GM23248 (cell line): ENCODE results near the gene NDUFB11. TPM values are rescaled to one million over a fixed set of nuclear protein-coding genes. Genes with fewer than 3 reads are reported as not detected.

Source experiments
- DNase-seq: peaks from one replicate; pipeline ENCODE4 v3.0.0-alpha.2; 2015
- H2AFZ ChIP-seq: fragments of 200-600 bp; sonication (generic); 2 replicates; pipeline ENCODE4 v1.6.1; 2016; ENCODE audit warnings: antibody characterized with exemption
- H3F3A ChIP-seq: fragments of 200-600 bp; sonication (generic); 2 replicates; pipeline ENCODE4 v1.6.1; 2016; ENCODE audit warnings: mild to moderate bottlenecking, antibody characterized with exemption, mixed run types; ENCODE audit not compliant: insufficient read depth
- H3K27ac ChIP-seq: fragments of 200-600 bp; sonication (generic); 2 replicates; pipeline ENCODE4 v1.5.1; 2016; ENCODE audit warnings: mild to moderate bottlenecking
- H3K27me3 ChIP-seq: fragments of 200-600 bp; sonication (generic); replicated peaks from 2 replicates; pipeline ENCODE4 v1.6.1; 2016; ENCODE audit warnings: mild to moderate bottlenecking; ENCODE audit not compliant: insufficient read depth
- H3K36me3 ChIP-seq: fragments of 200-600 bp; sonication (generic); 2 replicates; pipeline ENCODE4 v1.6.1; 2016; ENCODE audit warnings: low read depth, mild to moderate bottlenecking
- H3K4me1 ChIP-seq: fragments of 200-600 bp; sonication (generic); 2 replicates; pipeline ENCODE4 v1.6.1; 2016; ENCODE audit warnings: mild to moderate bottlenecking; ENCODE audit not compliant: insufficient read depth
- H3K4me2 ChIP-seq: fragments of 200-600 bp; sonication (generic); one replicate; pipeline ENCODE4 v1.6.1; 2016; ENCODE audit warnings: mild to moderate bottlenecking; ENCODE audit not compliant: unreplicated experiment
- H3K4me3 ChIP-seq: fragments of 200-600 bp; sonication (generic); 2 replicates; pipeline ENCODE4 v1.5.1; 2016; ENCODE audit warnings: mild to moderate bottlenecking
- H3K79me2 ChIP-seq: fragments of 200-600 bp; sonication (generic); 2 replicates; pipeline ENCODE4 v1.6.1; 2016; ENCODE audit warnings: mild to moderate bottlenecking; ENCODE audit not compliant: insufficient read depth
- H3K9ac ChIP-seq: fragments of 200-600 bp; sonication (generic); 2 replicates; pipeline ENCODE4 v1.6.1; 2016; ENCODE audit warnings: mild to moderate bottlenecking
- H3K9me2 ChIP-seq: fragments of 200-600 bp; sonication (generic); 2 replicates; pipeline ENCODE4 v1.6.1; 2016; ENCODE audit warnings: mixed run types, mild to moderate bottlenecking, moderate library complexity; ENCODE audit not compliant: insufficient read depth
- H3K9me3 ChIP-seq: fragments of 200-600 bp; sonication (generic); one replicate; pipeline ENCODE4 v1.6.1; 2017; ENCODE audit warnings: low read depth
- H4K20me1 ChIP-seq: fragments of 200-600 bp; sonication (generic); 2 replicates; pipeline ENCODE4 v1.6.0; 2016; ENCODE audit not compliant: insufficient read depth
- EZH2 ChIP-seq: fragments of 200-600 bp; sonication (generic); IDR thresholded peaks from 2 replicates; pipeline ENCODE4 v1.6.1; 2018; ENCODE audit warnings: antibody characterized with exemption, mild to moderate bottlenecking; ENCODE audit not compliant: insufficient read depth, poor library complexity, severe bottlenecking
- EZH2phosphoT487 ChIP-seq: fragments of 200-600 bp; sonication (generic); IDR thresholded peaks from 2 replicates; pipeline ENCODE4 v1.6.1; 2018; ENCODE audit warnings: antibody characterized with exemption, moderate library complexity, mild to moderate bottlenecking, low read depth; ENCODE audit not compliant: insufficient read depth
- WGBS, 2 experiments: methylation state at CpG; one replicate each; pipeline ENCODE4 v1.1.6; 2015 to 2017; ENCODE audit warnings: low lambda C conversion rate in 2 of 2, low coverage in 1 of 2; ENCODE audit errors: missing lambda C conversion rate in 2 of 2; 5-methylcytosine and 5-hydroxymethylcytosine counted together
- in situ Hi-C: fragments of 300-500 bp; cut with MboI; formaldehyde crosslinking; loops from 2 replicates; pipeline ENCODE4 v1.15.0; 2020
- polyA plus RNA-seq: library from polyadenylated mRNA; unstranded; fragments of >200 nt; fragmentation: Nextera tagmentation; extraction: Ambion mirVana; gene quantifications from 2 replicates; pipeline ENCODE4 v1.2.1, GENCODE V29; 2016
- total RNA-seq: library from RNA; depleted of rRNA; stranded (reverse); fragments of >200 nt; shearing (Covaris generic); gene quantifications from 2 replicates; pipeline ENCODE4 v1.2.3, GENCODE V29; 2014

The NDUFB11 gene
- total and polyA plus RNA-seq, 2 experiments from 2014 or later: 41.7 to 125 TPM

- WGBS, 2 experiments: 90 to 95% methylated on average over 8 to 15 of the region's 17 CpGs
- H3K4me3 ChIP-seq: no peak overlapping the region
- no peaks in the 10 kb centered on the region for H3K36me3 ChIP-seq
- H3K9me3 ChIP-seq: no peaks in the 10 kb centered on the region
- H3F3A ChIP-seq: no peaks in the 10 kb centered on the region
- no peaks in the 10 kb centered on the region for H3K79me2 ChIP-seq
- TF ChIP-seq EZH2 (no peak), EZH2phosphoT487 (no peak)
- no peak overlapping the region for H3K27ac ChIP-seq
- H3K4me1 ChIP-seq: no peaks in the 10 kb centered on the region
- H4K20me1 ChIP-seq: no peaks in the 10 kb centered on the region
- in situ Hi-C loops: no loop called here
- no peak overlapping the region for H3K9ac ChIP-seq
- no peak overlapping the region for H3K4me2 ChIP-seq
- DNase-seq: no peak
- no peaks in the 10 kb centered on the region for H3K27me3 ChIP-seq
- H3K9me2 ChIP-seq: no peaks in the 10 kb centered on the region
- H2AFZ ChIP-seq: no peak overlapping the region
These were observed 40.7 kb upstream of the NDUFB11 start for GRCh38 chrX:47185241-47185640.

GRCh38 chrX:47184486-47184885 lies 40.0 kb upstream of the NDUFB11 start:
- TF ChIP-seq EZH2phosphoT487 (no peak), EZH2 (no peak)
- in situ Hi-C loops: no loop called here
- no peak overlapping the region for H3K4me3 ChIP-seq
- WGBS, 2 experiments: 95 to 96% methylated on average over 4 of the region's 4 CpGs
- no peaks in the 10 kb centered on the region for H3K36me3 ChIP-seq
- H3K4me2 ChIP-seq: no peak overlapping the region
- H3F3A ChIP-seq: no peaks in the 10 kb centered on the region
- no peak overlapping the region for H3K9ac ChIP-seq
- H3K9me3 ChIP-seq: no peaks in the 10 kb centered on the region
- no peak for DNase-seq
- no peaks in the 10 kb centered on the region for H4K20me1 ChIP-seq
- H3K27ac ChIP-seq: no peak overlapping the region
- H3K9me2 ChIP-seq: no peaks in the 10 kb centered on the region
- H3K79me2 ChIP-seq: no peaks in the 10 kb centered on the region
- no peaks in the 10 kb centered on the region for H3K4me1 ChIP-seq
- H3K27me3 ChIP-seq: no peaks in the 10 kb centered on the region
- H2AFZ ChIP-seq: no peak overlapping the region

- no peak overlapping the region for H2AFZ ChIP-seq
- H3K36me3 ChIP-seq: no peaks in the 10 kb centered on the region
- no peak overlapping the region for H3K4me2 ChIP-seq
- no peak overlapping the region for H3K4me3 ChIP-seq
- in situ Hi-C loops: no loop called here
- no peak for TF ChIP-seq EZH2
- TF ChIP-seq EZH2phosphoT487: no peak
- H3K27me3 ChIP-seq: no peaks in the 10 kb centered on the region
- no peaks in the 10 kb centered on the region for H3K9me2 ChIP-seq
- H3K4me1 ChIP-seq: no peaks in the 10 kb centered on the region; the same call in 1 of the 2 replicates
- DNase-seq: no peak
- H4K20me1 ChIP-seq: no peaks in the 10 kb centered on the region
- H3K9me3 ChIP-seq: no peaks in the 10 kb centered on the region
- H3K9ac ChIP-seq: no peak overlapping the region
- H3K27ac ChIP-seq: no peak overlapping the region
- no peaks in the 10 kb centered on the region for H3F3A ChIP-seq
- no peaks in the 10 kb centered on the region for H3K79me2 ChIP-seq
- 89 to 100% methylated on average over 6 to 9 of the region's 9 CpGs for WGBS, 2 experiments
These were observed 37.7 kb upstream of the NDUFB11 start for GRCh38 chrX:47182106-47182700.

- Histone ChIP-seq H3K4me3 (no peak overlapping the region), H3K36me3 (no peaks in the 10 kb centered on the region), H3K9ac (no peak overlapping the region), H3K9me3 (no peaks in the 10 kb centered on the region), H3K4me2 (no peak overlapping the region), H3K9me2 (no peaks in the 10 kb centered on the region), H3K27ac (no peak overlapping the region), H3K79me2 (no peaks in the 10 kb centered on the region), H3K27me3 (no peaks in the 10 kb centered on the region), H4K20me1 (no peaks in the 10 kb centered on the region), H2AFZ (no peak overlapping the region), H3K4me1 (no peaks in the 10 kb centered on the region; the same call in 1 of the 2 replicates), H3F3A (no peaks in the 10 kb centered on the region)
- 93 to 100% methylated on average over 2 to 6 of the region's 10 CpGs for WGBS, 2 experiments
- in situ Hi-C loops: no loop called here
- no peak for TF ChIP-seq EZH2phosphoT487
- no peak for TF ChIP-seq EZH2
- no peak for DNase-seq
These were observed 36.8 kb upstream of the NDUFB11 start for GRCh38 chrX:47181301-47181700.

- TF ChIP-seq EZH2phosphoT487 (no peak), EZH2 (no peak)
- H2AFZ ChIP-seq: no peak overlapping the region
- no peaks in the 10 kb centered on the region for H3K9me2 ChIP-seq
- no peaks in the 10 kb centered on the region for H3K36me3 ChIP-seq
- H3K27ac ChIP-seq: no peak overlapping the region
- H3K9me3 ChIP-seq: no peaks in the 10 kb centered on the region
- WGBS, 2 experiments: 69 to 75% methylated on average over 5 to 6 of the region's 8 CpGs
- H3K4me1 ChIP-seq: no peaks in the 10 kb centered on the region; the same call in 1 of the 2 replicates
- H3K79me2 ChIP-seq: no peaks in the 10 kb centered on the region
- in situ Hi-C loops: no loop called here
- no peaks in the 10 kb centered on the region for H4K20me1 ChIP-seq
- no peaks in the 10 kb centered on the region for H3F3A ChIP-seq
- no peak overlapping the region for H3K4me3 ChIP-seq
- no peaks in the 10 kb centered on the region for H3K27me3 ChIP-seq
- no peak overlapping the region for H3K9ac ChIP-seq
- H3K4me2 ChIP-seq: no peak overlapping the region
- no peak for DNase-seq
These were observed 35.8 kb upstream of the NDUFB11 start for GRCh38 chrX:47180346-47180745.
